ENCODE results near the gene PJVK.
"Not testable (repeated sequence)": the region's sequence is repeated elsewhere in the genome, so short reads cannot be mapped to it uniquely, and the experiment has no call there.

The PJVK gene

DNA sequence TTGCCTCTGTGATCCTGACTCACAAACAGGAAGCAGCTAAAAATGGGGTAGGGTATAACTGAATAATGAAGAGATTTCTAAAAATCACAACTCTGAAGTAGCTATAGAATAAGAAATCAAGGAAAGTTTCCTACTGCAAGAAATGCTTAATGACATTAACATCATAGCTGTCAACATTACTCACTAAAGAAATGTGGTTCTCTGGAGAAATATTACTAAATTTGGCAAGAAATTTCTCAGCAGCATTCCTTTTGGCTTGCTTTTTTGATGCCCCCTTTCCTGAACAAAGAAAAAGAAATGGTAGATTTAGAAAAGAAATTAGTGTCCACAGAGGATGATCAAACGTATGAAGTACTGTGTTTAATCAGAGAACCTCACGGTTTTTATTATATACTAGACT lies 9.8 kb upstream of the PJVK start:
- no peak for DNase-seq

DNA sequence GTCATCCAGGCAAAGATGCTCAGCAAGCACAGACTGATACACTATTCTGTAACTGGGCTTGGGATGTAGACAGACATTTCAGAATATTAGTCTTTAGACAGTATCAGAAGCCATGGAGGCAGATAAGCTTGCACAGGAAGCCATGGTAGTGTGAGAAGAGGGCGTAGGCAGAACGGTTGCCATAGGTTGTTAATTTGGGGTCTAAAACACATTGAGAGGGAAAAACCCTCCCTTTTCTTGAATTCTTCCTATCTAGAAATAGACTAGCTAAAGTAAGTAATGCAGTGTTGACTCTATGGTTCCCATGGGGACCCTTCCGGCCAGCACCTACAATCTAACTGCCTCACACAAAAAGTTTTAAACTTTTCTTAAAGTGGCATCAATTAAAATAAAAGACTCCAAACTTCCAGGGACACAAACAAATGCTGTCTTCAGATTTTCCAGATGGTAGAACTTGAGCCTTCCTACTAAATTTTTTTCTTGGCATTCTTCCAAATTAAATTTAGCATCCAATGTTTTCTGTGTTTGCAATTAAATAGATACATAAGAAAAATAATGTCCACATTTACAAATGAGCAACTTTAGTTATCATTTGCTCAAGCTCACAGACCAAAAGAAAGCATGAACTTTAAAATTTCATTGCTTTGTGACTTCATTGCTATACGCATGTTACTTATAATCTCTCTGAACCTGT lies 2.1 kb upstream of the PJVK start:
- DNase-seq = no peak

DNA sequence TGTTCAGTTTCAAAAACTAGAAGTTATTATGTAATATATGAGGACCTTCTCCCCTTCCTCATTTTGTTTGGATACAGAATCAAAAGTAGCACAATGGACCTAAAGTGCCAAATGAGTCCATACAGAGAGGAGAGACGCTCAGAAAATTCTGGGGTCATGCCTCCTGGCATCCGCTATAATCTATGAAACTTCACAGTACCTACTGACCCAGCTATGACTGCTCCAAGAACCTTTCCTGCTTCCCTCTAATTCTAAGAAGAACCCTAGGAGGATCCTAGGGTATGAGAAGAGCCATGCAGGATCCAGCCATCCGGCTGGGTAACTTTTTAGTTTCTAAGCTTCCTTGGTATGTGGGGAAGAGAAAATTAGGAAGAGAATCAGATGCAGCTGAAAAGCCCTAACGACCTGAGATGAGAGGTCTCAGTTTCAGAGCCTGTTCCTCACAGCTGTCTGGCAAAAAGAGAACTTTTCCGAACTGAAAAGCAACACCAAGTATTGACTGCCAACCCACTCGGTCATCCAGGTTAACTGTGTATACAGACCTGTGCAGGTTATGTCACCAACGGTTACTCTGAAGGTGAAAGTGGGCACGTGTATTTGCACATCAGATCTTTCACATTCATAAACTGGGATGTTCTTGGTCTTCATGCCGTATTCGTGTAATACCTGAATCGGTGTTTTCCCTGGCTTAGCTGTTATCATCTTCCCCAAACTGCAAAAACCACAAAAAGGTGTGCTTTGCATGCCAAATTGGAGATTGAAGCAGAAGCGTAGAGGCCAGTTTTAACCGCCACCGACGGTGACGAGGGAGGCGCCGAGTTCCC lies 1.3 kb upstream of the PJVK start:
- DNase-seq = peak; percentile 36

DNA sequence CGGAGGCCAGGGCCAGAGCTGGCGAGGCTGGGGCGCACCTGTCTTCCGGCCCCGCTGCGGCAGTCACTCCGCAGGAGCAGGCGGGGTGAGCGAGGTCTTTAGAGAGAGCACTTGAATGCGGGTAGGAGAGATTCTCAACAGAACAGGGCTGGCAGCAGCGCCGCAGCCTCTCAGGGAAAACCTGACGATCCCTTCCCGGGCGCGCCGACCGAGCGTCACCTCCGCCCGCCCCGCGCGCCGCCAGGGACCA lies 729 bp upstream of the PJVK start:
- peak; percentile 62 for DNase-seq

DNA sequence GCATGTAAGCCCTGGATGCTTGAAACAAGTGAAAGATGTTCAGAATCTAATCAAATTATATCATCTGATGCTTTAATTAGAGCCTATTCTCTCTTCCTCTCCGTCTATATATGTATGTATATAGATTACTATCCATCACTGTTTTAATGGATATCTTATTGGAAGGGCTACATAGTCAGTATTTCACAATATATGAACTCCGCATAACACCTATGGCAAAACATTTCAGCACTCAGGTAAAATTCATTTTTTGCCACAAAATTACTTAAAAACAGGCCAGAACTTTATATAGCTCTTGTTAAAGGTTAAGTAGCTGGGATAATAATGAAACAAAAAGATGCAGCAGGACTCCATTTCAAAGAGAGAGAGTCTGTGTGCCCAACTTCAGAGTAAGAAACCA lies 1.2 kb downstream of the PJVK start:
- DNase-seq = no peak

DNA sequence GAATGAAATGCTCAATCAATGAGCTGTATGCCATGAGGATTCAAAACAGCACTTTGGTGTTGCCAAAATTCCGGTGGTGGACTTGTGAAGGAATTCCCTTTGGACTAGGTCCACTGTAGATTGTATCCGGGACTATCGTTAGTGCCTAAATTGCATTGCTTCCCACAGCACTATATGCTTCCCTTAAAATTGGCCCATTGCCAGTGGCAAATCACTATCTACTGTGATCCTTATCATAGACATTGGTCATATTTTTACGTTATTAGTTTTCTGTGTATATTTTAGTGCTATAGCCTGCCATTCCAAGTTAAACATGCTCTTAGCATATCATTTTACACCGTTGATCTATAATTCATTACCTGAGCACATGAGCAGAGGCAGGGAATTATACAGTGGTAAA lies 1.7 kb downstream of the PJVK start:
- no peak for DNase-seq

DNA sequence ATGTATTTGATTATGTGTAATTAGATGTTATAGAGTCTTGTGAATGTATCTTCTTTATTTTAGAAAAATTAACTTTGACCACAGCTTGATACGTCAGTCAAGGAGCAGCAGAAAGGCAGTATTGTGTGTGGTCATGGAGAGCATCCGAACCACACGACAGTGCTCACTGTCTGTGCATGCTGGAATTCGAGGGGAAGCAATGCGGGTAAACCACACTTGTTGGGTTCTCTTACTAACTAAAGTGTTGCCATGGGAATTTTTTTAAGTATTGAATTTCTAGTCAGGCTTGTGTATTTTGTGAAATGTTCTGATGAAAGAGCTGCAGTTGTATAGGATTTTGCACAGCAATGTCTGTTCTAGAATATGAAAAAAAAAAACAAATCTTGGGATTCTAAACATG lies 4.8 kb downstream of the PJVK start:
- DNase-seq = no peak

DNA sequence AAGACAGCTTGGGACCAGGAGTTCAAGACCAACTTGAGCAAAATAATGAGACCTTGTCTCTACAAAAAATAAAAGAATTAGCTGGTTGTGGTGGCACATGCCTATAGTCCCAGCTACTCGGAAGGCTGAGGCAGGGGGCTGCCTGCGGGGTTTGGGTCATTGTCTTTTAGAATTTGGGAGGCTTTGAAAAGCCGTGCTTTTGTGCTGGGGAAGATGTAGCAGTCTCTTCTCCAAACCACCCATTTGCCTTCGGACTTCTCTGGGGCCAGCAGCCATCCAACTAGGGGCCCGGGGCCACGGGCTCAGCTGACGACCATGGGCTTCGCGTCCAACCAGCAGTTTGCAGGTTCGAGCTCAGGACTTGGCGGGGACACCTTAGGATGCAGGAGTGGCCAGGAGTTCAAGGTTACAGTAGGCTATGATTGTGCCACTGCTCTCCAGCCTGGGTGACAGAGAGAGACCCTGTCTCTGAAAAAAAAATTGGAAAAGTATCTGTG lies 6.3 kb downstream of the PJVK start:
- DNase-seq = no peak

DNA sequence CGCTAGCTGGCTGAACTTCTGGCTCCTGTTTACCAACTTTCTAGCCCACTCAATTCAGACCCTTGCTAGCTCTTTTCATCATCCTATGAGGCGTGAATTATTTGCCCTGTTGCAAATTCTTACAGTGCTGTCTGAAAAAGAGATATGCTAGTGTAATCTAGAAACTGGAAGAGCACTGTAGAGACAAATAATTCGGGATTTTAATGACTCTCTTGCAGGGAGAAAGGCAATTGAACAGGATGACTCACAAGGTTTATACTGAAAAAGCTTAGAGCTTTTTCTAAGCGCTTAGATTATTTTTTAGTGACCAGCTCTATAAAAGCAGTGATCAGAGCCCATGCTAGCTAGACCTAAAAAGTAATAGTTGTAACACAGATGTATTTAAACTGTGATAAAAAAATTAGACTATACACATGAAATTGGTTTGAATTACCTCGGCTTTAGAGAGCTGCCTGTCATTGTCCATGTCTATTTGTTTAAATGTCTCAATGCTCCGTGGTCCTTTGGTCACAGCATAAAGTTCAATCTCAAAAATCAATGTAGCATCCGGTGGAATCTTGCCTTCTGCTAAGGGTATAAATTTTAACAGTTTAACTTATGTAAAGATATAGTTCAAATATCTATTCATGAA lies 18.2 kb downstream of the PJVK start:
- DNase-seq = no peak

DNA sequence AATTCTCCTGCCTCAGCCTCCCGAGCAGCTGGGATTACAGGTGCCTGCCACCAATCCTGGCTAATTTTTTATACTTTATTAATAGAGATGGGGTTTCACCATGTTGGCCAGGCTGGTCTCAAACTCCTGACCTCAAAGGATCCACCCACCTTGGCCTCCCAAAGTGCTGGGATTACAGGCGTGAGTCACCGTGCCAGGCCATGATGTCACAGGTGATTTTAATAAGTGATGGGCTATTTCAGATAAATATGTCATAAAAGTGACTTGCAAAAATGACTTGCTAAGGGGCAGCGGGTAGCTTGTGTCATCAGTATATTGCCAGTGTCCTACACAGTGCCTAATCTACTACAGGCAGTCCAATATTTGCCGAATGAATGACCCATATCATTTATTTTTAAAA lies 20.1 kb downstream of the PJVK start:
- DNase-seq = not testable (repeated sequence)

DNA sequence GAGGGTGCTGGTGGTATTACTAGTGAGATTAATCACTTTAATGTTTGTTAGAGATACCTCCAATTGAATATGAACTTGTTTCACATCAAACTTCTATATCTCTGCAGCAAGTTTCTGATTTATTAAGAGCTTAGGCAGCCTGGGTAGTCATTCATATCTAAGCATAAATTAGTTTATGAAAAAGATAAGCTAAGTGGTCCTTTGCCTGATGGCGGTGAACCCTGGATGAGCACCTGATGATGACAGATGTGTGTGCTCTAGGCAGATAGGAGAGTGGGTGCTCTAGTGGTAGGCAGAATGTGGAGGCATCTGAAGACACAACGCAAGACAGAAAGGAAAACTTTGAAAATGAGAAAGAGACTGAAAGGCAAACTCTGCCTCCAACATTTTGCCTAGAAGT lies 22.2 kb downstream of the PJVK start:
- DNase-seq = no peak

DNA sequence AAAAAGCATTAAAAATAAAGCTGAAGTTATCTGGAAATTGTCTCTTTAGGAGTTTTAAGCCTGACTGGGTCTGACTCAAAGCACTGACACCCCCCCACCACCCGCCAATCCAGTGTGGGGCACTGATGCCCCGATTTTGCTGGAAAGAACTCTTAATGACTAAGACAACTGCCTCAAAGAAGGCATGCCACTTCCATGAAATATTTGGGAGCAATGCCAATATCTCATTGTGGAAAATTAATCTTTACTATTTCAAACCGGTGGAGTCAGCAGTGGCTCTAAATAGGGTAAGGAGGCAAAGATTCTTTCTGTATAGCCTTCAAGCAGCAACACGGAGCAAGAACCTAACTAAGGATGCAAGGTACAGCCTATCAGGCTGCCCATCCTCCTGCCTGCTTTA lies 22.8 kb downstream of the PJVK start:
- no peak for DNase-seq

DNA sequence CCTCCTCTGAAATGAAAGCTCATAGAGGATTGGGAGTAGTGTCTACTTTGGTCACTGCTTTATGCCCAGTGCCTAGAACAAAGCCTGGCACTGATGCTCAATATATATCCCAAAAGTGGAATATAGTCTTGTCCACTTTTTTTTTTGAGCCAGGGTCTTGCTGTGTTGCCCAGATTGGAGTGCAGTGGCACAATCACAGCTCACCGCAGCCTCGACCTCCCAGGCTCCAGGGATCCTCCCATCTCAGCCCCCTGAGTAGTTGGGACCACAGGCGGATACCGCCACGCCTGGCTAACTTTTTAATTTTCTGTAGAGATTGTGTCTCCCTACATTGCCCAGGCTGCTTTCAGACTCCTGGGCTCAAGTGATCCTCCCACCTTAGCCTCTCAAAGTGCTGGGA lies 23.4 kb downstream of the PJVK start:
- DNase-seq = no peak

DNA sequence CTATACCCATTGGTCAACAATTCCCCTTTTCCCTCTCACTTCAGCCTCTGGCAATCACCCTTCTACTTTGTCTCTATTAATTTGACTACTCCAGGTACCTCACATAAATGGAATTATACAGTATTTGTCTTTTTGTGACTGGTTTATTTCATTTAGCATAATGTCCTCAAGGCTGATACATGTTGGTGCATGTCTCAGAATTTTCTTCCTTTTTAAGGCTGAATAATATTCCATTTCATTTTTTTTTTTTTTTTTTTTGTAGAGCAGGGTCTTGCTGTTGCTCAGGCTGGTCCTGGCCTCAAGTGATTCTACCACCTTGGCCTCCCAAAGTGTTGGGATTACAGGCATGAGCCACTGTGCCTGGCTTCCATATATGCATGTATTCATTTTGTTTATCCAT lies 25.3 kb downstream of the PJVK start:
- no peak for DNase-seq

DNA sequence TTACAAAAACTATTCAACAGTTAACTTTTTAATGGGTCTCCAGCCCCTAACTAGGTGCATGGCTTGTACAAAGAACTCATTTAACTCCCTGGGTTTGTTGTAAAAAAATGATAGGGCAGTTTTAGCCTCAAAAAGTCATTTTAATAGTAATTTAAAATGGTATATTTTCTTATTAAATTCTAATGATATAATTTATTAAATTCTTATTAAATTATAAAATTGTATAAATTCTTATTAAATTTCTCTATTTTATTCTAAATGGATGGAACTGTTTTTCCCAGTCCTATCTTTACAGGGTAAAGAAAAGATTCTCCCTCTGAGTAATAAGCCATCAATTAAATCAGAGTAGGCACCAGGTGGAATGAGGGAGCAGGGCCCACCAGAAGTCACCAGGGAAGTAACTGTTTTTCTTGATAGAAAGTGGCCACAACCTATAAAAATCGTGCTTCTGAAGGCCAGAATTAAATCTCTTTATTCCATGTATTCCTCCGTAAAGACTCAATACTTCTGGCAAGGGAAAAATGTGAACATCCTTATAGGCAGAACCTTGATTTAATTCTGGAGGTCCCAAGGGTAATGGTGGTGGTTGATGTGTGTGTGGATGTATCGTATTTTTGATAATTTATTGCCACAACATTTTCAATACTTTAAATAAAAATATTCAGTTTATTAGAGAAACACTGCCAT lies 26.4 kb downstream of the PJVK start:
- no peak for DNase-seq

DNA sequence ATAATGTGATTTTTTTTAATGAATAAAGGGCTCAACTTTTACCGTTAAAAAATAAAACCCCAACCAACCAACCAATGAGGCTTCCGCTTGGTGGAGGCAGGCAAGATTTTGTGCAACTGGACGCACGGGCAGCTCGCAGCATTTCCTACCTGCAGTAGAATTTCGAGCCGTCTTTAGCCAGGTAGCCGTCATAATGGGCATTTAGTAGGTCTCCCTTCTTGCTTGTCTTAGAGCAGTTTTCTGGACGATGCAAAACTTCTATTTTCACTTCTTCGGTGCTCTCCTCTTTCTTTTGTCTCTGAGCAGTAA lies 26.9 kb downstream of the PJVK start:
- no peak for DNase-seq

DNA sequence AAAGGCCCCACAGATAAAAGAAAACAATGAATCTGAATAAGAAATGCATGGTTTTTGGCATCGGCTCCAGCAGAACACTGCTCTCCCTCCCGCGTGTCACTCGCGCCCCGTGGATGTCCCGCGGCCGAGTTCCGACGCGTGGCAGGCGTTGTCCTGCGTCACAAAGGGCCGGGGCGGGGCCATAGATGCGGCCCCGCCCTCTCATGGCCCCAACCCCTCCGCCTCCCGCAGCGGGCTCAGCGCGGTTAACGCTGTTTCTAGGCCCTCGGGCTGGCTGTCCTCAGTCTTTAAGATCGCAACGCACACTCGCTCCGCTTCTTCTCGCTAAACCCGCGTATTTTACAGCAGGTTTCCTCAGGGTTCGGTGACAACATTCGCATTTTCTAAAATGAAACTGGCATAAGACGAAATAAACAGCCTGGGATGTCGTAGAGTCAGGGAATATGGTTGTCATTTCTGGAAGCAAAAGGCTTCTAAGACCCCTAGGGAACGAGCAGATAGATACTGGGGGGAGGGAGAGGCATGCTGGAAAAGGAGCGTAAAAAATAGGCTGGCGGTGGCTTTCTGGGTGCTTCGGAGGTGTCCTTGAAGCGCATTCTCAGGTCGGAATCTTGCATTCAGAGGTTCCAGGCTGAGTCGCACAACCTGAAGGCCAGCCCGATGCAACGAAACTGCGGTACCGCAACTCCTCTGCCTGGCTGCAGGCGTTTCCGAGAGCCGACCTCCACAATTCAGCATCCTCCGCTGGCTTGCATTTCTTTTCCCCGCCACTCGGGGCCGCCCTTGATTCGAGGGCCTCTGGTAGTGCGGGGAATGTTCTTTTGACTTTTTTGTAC lies 27.5 kb downstream of the PJVK start, which contains the start of gene FKBP7:
TSS of gene FKBP7 (minus strand) at position 162 of the 836 bp plus-strand sequence. CDS start at position 61, 101 bp downstream.
- DNase-seq = peak; percentile 76

DNA sequence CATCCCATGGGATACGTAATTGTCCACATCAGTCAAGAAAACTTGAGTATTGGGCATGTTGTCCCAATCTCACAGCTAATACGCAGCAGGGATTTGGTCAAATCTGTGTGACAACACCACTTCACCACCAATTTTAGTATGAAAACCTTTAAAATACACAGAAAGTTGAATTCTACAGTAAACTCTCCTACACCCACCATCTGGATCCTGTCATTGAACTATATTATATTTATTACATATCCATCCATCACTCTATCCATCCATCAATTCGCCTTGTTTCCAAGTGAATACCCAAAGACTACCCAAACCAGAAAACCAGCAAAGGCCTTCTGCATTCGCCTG lies 28.1 kb downstream of the PJVK start:
- DNase-seq = peak; percentile 38

DNA sequence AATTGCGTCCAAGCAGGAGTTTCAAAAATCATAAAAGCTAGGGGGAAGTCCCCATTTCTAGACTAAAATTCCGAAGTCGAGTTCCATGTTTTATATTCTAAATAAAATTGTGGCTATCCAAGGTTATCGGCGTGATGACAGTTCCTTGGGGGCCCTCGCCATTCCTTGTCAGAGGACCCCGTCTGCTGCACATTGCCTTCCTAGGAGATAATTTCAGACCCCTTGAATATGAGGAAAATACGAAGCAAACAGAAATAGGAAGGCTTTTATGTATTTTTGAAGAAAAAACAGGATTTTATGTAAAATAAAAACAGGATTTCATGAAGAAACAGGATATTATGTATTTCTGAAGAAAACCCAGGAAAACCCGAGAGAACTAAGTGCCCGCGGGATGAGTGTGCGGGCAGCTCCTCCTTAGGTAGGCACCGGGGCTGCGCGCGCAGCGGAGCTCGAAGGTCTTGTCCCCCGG lies 28.6 kb downstream of the PJVK start:
- DNase-seq = no peak

DNA sequence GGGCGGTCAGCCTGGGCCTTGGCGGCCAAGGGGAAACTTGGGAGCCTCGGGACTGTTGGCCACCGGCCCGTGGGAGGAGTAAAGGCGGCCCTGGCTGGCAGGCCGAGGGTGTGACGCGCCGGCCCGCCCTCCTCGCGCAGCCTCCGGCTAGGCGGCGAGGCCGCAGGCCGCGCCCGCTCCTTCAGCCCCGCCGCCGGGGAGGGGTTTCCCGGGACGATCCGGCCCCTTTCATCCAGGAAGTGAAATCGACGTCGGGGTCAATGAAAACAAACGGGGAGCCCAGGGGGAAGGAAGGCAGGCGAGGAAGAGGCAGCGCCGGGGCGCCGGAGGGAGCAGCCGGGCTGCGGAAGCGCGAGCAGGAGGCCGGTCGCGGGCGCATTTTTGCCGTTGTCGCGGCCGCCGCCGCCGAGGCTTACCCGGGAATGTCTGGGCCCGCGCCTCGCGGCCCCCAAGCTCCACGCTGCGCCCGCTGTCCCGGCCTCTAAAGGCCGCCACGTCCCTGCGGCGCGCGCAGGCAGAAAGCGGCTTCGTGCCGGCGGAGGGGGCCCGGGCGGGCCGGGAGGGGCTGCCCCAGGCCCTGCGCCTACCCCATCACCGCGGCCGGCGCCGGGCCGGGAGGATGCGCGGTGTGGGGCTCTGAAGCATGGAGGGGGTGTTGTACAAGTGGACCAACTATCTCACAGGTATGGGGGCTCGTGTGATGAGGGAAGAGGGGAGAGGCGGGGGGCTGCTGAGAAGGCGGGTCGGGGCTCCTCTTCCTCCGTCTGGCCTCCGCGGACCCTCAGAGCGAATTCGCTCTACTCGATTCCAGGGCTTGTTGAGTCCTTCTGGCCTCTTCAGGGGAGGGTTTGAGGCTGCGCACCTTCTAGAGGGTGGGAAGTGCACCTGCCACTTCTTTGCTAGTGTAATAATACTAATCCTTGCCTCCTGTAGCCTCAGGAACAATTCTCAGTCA lies 29.3 kb downstream of the PJVK start, which contains the start of gene PLEKHA3:
TSS of gene PLEKHA3 (plus strand) at position 231 of the 955 bp plus-strand sequence. CDS start at position 644, 413 bp downstream.
- peak; percentile 45 for DNase-seq

DNA sequence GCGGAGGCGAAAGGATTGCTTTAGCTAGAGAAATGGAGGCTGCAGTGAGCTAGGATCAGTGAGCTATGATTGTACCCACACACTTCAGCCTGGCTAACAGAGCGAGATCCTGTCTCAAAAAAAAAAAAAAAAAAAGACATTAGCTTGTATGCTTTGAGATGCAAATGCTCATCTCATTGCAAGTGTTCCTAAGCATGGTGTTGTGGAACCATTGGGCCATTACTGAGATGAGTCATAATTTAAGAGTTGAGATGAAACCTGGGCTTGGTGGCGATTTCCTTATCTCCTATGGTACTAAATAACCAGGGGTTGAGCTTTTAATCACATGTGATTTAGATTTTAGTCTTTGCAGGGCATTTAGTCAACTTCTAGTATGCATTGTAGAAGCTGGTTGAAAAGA lies 31.3 kb downstream of the PJVK start:
- DNase-seq = no peak
